ENCODE data around the gene LIPN.

Gene LIPN

DNA sequence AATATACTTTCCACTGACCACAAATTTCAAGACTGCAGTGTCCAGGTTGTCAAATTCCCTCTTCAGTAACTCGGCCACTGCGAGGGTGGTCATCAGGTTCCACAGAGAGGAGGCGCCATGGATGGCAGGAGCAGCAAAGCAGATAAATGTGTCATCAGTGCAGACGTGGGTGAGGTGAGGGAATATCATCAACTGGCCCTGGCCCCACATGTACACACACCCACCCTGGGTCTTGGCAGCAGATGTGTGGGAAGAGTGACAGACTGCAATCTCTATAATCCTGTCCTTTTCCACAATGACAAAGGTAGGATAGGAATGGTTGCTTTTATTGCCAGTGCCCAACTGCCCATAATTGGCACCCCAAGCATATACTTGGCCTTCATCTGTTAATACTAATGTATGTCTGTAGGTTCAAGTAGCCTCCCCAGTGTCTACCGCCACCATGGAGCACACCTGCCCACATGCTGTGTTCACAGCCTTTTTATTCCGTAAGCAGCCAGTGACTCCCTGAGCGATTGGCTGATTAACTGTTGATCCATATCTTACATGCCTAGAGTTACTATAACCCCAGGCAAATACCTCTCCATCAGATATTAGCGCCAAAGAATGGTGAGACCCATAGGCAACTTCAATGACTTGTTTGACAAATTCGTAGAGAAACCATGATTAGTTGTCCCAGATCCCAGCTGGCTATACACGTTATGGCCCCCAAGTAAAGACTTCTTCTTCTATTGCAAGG is 26.4 kb downstream of the LIPN start:
- no peak for DNase-seq

DNA sequence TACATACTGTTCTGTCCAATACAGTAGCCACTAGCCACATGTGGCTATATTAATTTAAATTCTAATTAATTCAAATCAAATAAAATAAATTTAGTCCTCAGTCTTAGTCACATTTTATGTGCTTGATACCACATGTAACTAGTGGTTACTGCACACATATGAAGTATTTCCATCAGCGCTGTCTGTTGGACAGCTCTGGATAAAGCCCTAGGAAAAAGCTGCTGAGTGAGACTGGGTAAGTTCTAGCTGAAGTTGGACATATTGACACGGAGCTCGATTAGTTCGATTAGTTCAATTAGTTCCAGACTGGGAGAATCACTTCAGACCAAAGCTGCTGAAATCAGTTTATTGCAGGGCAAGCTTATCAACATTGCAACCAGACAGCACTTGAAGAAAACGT is 27.6 kb downstream of the LIPN start:
- DNase-seq: no peak

DNA sequence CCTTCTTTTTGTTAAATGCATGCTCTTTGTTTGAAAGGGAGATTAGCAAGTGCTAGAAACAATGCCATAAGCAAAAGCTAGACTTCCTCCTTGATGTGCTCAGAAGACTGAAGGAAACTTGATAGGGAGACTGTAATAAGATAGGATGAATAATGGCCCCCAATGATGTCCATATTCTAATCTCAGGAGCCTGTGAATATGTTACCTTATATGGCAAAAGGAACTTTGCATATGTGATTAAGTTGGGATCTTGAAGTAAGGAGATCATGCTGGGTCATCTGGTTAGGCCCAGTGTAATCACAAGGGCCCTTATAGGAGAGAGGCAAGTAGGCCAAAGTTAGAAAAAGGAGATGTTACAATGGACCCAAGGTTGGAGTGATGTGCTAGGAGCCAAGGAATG is 29.1 kb downstream of the LIPN start:
- no peak for DNase-seq

DNA sequence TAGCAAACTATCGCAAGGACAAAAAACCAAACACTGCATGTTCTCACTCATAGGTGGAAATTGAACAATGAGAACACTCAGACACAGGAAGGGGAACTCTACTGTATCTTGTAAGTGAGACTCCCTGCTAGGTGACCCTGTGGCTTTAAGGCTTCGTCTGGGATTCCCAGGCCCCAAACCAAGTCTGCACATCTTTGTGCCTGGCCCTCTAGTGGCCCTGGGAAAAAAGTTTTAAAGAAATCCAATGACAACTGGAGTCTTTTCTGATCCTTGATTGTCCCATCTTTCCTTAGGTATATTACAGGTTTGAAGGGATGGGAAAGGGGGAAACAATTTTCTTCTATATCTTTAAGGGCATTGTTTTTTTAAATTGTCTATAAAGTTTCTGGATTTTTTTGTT is 32.1 kb downstream of the LIPN start:
- DNase-seq: no peak

DNA sequence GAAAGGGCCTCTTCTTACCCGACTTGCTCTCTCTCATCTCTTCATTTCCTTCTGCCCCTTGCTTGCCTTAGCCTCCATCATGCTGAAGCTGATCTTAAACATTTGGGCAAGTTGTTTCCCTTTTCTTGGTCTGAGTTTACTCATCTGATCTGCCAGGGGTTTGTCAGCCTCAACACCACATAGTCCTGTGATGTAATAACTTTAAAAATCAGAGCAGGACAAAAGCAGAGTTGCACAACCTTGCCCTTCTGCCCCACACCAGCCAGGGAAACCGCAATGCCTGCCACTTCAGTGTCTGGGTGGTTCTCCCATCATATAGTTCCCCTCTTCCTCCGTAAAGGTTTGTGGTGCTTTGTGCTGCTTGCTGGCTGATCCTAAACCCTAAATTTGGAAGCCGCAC is 32.8 kb downstream of the LIPN start:
- no peak for DNase-seq

DNA sequence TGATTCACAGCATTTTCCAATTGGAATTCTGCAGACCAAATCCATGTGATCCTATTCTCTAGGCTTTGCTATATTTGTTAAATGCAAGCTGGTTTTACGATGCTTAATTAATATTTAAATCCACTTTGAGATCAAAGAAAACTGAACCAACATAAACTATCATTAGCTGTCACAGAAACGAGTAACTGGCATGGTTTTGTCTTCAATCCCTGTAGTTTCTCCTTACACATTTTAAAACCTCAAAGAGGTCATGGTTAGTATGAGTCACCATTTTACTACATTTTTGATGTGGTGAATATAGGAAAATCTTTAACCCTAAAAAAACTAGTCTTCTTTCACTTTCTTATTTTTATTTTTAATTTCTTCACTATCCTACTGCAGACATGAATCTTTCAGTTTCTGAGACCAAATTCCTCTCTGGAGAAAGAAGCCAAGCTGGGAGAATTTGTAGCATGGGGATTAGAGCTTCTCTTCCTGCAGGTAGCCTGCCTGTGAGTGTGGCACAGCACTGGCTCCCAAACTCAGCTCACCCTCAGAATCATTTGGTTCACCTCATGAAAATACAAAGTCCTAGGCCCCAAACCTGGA is 34.0 kb downstream of the LIPN start:
- DNase-seq: no peak

DNA sequence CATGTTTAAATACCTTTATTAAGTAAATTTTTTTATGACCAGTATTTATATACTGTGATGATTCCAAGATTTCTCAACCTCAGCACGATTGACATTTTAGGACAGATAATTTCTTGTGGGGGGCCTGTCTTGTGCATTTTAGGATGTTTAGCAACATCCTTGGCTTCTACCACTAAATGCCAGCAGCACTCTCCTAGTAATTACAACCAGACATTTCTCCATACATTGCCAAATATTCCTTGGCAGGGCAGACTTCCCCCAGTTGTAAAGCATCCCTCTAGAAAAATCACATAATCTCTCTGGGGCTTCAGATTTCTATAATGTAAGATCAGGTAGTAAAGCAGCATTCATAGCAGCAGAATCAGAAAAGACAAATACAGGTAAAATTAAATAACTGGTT is 34.9 kb downstream of the LIPN start:
- no peak for DNase-seq

DNA sequence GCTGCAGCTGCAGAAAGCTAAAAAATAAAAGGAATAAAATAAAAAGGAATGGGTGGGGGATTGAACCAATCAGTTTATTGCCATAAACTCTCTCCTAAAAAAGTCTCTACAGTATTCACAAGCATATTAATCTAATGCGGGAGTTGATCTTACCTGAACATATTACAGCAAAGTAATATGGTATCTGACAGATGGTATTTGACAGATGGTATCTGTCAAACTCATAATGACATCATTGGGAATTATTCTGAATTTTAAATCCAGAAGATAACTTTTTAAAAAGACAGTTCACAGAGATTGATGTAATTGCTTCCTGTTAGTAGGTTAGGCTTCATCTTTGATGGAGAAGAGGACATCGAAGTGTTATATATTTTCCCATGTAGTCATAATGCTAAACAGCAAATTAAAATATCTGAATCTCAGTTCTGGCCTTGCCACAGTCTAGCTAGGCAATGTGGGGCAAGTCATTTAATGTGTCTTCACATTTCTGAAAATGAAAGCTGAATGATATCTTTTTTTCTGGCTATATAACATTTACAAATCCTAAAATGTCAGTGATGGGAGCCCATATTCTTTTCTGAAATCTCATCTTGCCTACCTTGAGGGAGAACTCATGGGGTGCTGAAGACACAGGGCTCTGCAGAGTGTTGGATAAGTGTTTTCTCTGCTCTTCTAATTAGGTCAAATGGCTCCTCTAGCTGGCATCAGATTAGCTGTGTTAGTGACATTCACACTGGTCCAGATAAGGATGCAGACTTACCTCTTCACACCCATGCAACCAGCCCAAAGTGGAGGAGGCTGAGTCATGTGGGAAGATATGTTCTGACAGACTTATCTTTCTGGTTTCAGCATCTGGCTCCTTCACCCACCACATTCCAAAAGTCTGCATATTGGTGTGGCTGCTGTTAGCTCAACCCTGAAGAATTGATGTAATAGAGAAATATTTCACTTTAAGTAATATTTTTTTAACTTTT is 40.6 kb downstream of the LIPN start:
- DNase-seq: no peak

DNA sequence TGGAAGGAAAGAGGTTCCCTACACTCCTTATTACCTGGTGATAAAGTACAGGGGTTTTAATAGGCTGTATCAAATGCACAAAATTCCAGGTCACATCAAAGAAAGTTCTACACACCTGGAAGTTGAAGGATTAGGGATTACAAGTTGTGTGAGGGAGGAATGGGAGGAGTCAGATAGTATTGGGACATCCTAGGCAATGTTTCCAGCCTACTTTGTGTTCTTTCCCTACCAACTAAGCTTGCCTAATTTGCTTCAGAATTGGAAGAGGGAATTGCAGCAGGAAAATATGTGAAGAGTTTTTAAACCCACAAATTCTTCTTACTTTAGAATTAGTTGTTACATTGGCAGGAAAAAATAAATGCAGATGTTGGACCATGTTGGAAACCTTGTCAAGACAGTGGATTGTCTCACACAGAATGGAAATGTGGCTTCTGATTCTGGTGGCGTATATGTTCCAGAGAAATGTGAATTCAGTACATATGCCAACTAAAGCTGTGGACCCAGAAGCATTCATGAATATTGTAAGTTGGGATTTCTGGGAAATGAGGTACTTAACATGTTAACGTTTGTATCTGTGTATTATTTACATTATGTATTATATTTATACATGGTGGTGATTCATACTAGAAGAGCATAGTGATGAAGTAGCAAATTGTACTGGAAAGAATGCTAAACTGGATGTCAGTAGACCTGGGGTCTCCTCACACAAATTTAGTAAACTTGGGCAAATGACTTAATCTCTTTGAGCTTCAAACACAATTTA is 42.9 kb downstream of the LIPN start, which contains the start of gene LIPM:
Gene LIPM (plus strand): TSS at position 208 of the 763 bp plus-strand sequence. CDS start 167 bp downstream, at position 375.
- no peak for DNase-seq

DNA sequence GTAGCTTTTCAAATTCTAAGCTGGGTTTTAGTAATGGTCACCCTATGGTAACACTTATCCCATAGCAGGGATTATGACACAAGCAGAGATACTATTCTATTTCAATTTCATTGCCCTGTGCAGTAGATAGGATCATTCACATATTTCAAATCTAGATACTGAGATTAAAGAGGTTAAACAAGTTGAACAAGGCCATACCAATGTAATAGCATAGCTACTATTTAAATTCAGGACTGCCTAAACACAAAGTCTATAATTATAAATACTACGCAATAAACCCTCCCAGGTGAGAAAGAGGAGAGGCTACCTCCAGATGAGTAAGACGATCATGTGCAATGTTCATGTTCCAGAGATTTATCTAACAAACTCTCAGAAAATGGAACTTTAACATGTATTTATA is 43.8 kb downstream of the LIPN start:
- no peak for DNase-seq

DNA sequence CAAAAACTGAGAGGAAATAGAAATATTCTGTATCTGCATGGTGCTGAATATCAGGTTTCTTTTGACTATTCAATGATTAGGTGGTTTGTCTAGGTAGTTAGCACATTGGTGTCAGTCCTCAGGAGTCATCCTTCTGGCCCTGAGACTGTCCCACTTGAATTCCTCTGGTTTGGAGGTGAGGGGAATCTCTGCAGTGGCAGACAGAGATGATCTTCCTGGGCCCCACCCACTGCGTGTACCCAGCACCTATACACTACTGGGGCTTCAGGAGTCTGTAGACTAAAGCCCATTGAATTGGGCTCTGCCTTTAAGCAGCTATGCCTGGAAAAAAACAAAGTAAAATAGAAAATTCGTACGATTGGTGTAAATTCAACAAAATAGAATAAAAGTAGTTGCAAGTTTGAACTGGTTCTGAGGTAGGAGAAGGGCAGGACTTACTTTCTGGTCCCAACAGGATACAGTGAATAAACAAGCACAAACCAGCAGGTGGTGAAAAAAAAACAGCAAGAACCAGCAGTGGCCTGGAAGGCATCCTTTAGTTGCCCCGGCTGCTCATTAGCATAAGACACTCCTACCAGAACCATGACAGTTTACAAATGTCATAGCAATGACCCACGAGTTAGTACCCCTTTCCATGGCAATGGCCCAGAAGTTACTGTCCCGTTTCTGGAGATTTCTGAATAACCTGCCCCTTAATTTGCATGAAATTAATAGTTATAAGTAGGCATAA is 44.4 kb downstream of the LIPN start:
- DNase-seq: no peak

DNA sequence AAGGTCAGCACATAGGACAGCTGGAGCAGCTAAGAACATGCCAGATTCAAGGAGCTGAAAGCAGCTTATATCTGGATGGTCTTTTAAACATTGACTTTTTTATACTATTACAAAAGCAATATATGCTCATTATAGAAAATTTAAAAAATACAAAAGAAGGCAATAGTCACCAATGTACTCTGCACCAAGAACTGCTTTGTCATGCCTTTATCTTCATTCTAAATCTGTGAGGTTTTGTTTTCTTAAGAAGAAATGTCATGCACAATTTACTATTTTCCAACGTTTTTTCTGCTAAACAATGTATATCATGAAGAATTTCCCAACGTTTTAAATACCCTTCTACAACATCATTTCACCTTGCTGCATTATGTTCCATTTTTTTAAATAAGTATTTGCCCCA is 45.5 kb downstream of the LIPN start:
- no peak for DNase-seq

DNA sequence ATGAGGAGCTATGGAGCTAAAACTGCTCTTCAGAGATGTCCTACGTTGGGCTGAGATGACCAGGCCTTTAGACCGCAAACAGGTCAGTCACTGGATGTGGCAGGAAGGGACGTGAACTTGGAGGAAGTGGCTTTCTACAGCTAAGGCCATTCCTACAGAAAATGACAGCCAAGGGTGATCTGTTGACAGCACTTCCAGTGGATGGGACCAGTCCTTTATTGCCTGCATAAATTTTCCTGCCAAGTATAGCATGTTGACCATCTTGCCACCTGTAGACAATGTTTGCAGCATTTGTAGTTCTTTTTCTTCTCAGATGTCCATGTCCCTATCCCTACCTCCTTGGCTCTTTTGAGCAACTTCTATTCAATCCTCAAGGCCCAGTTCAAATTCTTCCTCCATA is 46.1 kb downstream of the LIPN start:
- DNase-seq: no peak

DNA sequence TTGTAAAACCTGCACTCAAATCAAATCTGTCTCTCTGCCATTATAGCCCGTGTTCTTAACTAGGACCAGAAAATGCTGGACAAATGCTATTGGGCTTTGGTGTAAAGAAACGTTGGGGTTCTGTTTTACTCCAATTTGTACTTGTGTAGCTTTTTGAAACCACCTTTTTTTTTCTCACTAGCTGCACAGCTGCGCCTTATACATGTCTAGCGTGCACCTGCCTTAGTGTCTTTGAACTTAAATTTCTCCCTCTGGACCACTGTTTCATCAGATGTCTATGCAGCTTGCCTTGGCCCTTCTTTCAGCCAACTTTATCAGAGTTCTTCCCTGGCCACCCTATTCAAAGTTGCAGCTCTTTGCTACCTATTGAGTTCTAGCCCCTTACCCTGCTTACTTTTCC is 49.8 kb downstream of the LIPN start:
- DNase-seq: no peak

DNA sequence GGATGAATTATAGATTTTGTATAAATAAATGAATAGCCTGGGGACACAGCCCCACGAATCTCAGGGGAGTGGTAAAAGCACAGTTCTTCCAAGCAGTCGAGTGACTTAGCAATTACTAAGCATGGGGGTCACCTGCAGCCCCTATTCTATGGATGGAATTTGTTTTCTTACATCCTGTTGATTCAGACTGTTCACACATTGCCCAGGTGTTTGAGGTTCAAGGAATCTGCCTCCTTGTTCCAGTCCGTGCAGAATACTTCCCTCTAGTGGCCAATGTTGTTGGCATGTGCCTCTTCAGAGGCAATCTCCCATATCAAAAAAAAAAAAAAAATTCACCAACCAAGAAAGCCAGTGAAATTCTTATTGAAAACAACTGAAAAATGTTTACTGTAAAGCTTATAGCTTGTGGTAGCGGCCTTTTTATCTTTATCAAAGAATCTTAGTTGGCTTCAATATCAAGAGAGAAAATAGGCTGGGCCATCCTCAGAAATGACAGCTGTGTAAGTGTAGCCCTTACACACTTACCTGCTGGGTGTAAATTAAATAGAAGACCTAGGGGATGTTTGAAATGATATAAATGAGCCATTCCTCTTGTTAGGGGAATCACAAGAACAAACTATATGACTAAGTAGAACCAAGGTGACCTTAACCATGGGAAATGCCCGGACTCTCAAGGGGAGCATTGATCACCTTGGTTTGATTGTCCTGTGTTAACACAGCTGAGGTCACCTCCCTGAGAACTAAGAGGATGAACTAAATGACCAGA is 50.6 kb downstream of the LIPN start:
- DNase-seq: peak in 1 of 2 donors; percentile 23

DNA sequence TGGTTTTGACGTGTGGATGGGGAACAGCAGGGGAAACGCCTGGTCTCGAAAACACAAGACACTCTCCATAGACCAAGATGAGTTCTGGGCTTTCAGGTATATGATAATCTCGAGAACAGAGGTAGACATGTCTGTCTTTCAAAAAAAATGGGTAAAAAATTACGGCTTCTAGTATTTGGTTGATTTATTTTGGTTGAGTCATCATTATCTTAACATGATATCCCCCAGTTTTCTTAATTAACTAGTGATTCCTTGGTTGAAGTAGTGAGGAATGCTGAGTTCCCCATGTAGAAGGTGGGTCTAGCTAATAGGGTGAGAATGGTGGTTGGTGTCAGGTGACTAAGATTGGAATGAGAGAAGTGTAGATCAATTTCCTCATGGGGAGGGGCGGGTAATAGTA is 53.4 kb downstream of the LIPN start:
- DNase-seq: no peak

DNA sequence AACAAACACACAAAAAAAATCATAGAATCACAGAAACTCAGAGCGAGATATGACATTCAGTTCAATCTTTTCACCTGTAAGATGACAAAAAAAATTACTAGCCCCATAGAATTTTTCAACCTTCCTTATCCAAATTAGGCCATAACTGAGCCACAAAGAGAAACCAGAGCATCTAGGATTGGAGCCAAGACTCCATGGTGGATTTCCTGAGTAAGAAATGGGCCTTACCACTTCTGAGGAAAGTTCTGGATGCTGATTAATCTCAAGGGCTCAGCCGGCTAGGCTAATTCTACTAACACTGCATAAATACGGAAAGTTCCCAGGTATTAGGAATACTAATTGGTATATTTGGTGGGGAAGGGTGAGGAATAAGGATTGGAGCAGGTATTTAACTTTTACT is 59.5 kb downstream of the LIPN start:
- no peak for DNase-seq

DNA sequence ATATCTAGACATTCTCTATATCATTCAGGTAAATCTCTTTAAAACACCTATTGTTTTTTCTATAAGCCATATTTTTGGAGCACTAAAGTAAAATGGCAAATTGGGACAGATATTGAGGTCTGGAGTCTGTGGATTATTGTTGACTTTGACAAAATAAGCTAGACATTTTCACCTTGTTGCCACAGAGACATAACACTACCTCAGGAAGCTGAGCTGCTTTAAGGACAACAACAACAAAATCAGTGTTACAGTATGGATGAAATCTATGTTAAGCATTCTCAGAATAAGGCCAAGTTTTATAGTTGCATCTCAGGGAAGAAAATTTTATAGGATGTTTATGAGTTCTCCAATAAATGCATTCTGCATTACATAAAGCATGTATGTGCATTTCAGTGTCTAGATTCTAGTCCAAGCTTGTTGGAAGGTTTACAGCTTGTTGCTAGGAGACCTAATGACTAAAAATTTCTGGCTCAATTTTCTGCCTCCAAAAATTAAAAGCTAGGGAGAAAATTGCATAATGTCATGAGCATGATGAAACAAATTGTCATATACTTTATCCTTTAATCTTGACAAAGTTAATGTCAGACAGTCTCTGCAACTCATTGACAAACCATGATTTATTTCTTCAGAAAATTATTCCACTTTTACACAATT is 61.1 kb downstream of the LIPN start:
- DNase-seq: no peak

DNA sequence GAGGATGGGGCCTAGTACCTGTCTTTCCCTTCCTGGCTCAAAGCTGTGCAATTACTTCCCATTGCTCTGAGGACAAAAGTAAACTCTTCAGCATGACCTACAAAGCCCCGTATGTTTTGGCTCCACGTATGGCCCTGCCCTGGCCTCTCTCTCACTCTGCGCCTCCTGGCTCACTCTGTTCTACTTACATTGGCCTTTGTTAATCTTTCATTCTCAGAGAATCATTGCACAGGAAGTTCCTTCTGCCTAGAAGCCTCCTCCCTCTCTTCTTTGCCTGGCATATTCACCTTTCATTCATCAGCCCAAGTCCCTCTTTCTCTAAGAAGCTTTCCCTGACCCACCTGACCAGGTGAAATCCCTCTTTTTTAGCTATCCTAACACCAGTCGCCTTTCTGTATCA is 66.6 kb downstream of the LIPN start:
- no peak for DNase-seq

DNA sequence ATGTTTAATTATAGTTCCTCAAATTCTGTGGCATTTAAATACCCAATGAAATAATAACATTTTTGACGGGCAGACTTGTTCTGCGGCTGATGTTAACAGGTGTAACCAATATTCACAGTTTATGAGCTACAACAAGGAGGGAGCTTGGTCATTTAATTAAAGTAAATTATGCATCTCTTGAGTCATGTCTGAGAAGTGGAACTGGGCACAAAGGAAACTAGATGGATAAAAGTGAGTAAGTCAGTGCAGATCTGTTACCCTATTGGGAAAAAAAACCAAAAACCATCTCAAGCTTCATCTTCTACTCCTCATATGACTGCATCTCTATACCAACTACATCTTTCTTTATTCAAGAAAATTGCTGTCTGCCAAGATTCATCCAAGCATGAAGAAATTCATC is 67.9 kb downstream of the LIPN start:
- no peak for DNase-seq

DNA sequence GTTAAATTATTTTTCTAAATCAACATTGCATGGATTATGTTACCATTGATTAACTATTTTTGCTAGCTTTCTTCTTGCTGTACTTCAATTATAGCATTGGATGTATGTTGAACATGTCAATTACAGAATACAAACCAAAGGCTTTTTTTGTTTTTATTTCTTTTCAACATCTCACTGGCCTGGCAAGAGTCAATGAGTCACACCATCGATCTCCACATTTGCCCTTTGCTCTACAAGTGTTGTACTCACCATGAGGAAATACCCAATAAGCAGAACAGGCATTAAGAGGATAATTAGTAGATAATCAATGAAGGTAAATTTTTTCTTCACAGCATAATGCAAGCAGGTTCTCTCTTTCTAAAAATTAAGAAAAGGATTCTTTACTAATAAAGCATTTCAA is 68.5 kb downstream of the LIPN start:
- no peak for DNase-seq
